Kidney tubule cell (primary cell): ENCODE measurements around the gene COQ2.
"Not testable (repeated sequence)": the region's sequence is repeated elsewhere in the genome, so short reads cannot be mapped to it uniquely, and the experiment has no call there.

Source experiments
- DNase-seq: peaks from one replicate; pipeline ENCODE4 v3.0.0-alpha.2; 2018; ENCODE audit warnings: low spot score

COQ2 gene

GRCh38 chr4:83248486-83248885 lies 36.1 kb downstream of the COQ2 start:
- DNase-seq: peak; percentile 67

- no peak for DNase-seq
These were observed 36.9 kb downstream of the COQ2 start for GRCh38 chr4:83247415-83248357.

GRCh38 chr4:83241132-83241531 lies 43.5 kb downstream of the COQ2 start:
- DNase-seq: no peak

GRCh38 chr4:83240379-83240875 lies 44.2 kb downstream of the COQ2 start:
- DNase-seq: no peak

GRCh38 chr4:83238393-83239248 lies 46.0 kb downstream of the COQ2 start:
- DNase-seq: no peak

GRCh38 chr4:83237591-83237990 lies 47.0 kb downstream of the COQ2 start:
- DNase-seq: no peak

- not testable (repeated sequence) for DNase-seq
These were observed 48.9 kb downstream of the COQ2 start for GRCh38 chr4:83235645-83236133.

GRCh38 chr4:83234902-83235644 lies 49.5 kb downstream of the COQ2 start:
- DNase-seq: no peak

GRCh38 chr4:83234387-83234786 lies 50.2 kb downstream of the COQ2 start:
- DNase-seq: not testable (repeated sequence)

GRCh38 chr4:83232082-83232481 lies 52.5 kb downstream of the COQ2 start:
- DNase-seq: no peak

GRCh38 chr4:83231620-83232076 lies 53.0 kb downstream of the COQ2 start:
- peak; percentile 61 for DNase-seq

GRCh38 chr4:83230928-83231327 lies 53.7 kb downstream of the COQ2 start:
- DNase-seq: no peak

GRCh38 chr4:83229791-83230190 lies 54.8 kb downstream of the COQ2 start:
- no peak for DNase-seq

- no peak for DNase-seq
These were observed 56.4 kb downstream of the COQ2 start for GRCh38 chr4:83228231-83228630.

GRCh38 chr4:83224502-83225197 lies 59.9 kb downstream of the COQ2 start:
- no peak for DNase-seq

- DNase-seq: no peak
These were observed 60.8 kb downstream of the COQ2 start for GRCh38 chr4:83223781-83224180.

GRCh38 chr4:83221897-83222441 lies 62.6 kb downstream of the COQ2 start:
- DNase-seq: no peak

- DNase-seq: peak; percentile 35
These were observed 65.0 kb downstream of the COQ2 start for GRCh38 chr4:83219344-83220331.

- peak; percentile 20 for DNase-seq
These were observed 66.7 kb downstream of the COQ2 start for GRCh38 chr4:83217721-83218522.
